GM12865 (cell line): ENCODE results near the gene BABAM2.
A peak's percentile ranks its signal among the peaks of the same experiment; 100 is the strongest.

Experiments used
- DNase-seq: peaks from one replicate; pipeline ENCODE4 v3.0.0; 2010; ENCODE audit warnings: low read depth
- H3K4me3 ChIP-seq: 2 replicates; pipeline ENCODE4 v1.5.1; 2011; ENCODE audit warnings: mild to moderate bottlenecking, low read depth, low read length, control low read depth
- CTCF ChIP-seq: IDR thresholded peaks from 2 replicates; pipeline ENCODE4 v1.5.1; 2011; ENCODE audit warnings: low read length, control low read depth, low read depth, inconsistent platforms; ENCODE audit not compliant: insufficient read depth; ENCODE audit errors: missing control alignments

The BABAM2 gene

GRCh38 chr2:28224648-28225472 is 334.3 kb downstream of the BABAM2 start:
- TF ChIP-seq CTCF = no peak
- H3K4me3 ChIP-seq = no peak overlapping the region
- DNase-seq = no peak

GRCh38 chr2:28225473-28226080 is 335.0 kb downstream of the BABAM2 start:
- H3K4me3 ChIP-seq = no peak overlapping the region
- TF ChIP-seq CTCF = no peak

GRCh38 chr2:28226558-28226957 is 336.0 kb downstream of the BABAM2 start:
- H3K4me3 ChIP-seq = no peak overlapping the region
- DNase-seq = no peak
- TF ChIP-seq CTCF = no peak

More at GRCh38 chr2:28225473-28226080, 335.0 kb downstream of the BABAM2 start:
- DNase-seq = no peak

GRCh38 chr2:28227498-28227897 is 337.0 kb downstream of the BABAM2 start:
- no peak overlapping the region for H3K4me3 ChIP-seq
- TF ChIP-seq CTCF = no peak
- no peak for DNase-seq

- TF ChIP-seq CTCF = no peak
- DNase-seq = peak; percentile 4
- no peak overlapping the region for H3K4me3 ChIP-seq
Observed at GRCh38 chr2:28228434-28228995, 338.0 kb downstream of the BABAM2 start.

- DNase-seq = no peak
- H3K4me3 ChIP-seq = no peak overlapping the region
- TF ChIP-seq CTCF = no peak
Observed at GRCh38 chr2:28231110-28231631, 340.6 kb downstream of the BABAM2 start.
